HepG2 (cell line): Measurements from ENCODE around the gene CDC34. TPM values are rescaled to one million over a fixed set of nuclear protein-coding genes. Genes with fewer than 3 reads are reported as not detected.
A peak's percentile ranks its signal among the peaks of the same experiment; 100 is the strongest.

Source experiments
- ARID2 ChIP-seq: sonication (generic); formaldehyde crosslinking; IDR thresholded peaks from 2 replicates; pipeline ENCODE4 v1.8.1; 2022; ENCODE audit warnings: mild to moderate bottlenecking, missing genetic modification reagents, borderline replicate concordance
- CAMTA2 ChIP-seq: sonication (generic); formaldehyde crosslinking; IDR thresholded peaks from 2 replicates; pipeline ENCODE4 v1.4.0; 2020; ENCODE audit warnings: mild to moderate bottlenecking, missing genetic modification reagents, borderline replicate concordance
- CC2D1A ChIP-seq: sonication (generic); formaldehyde crosslinking; IDR thresholded peaks from 2 replicates; pipeline ENCODE4 v1.8.1; 2023; ENCODE audit warnings: mild to moderate bottlenecking, missing genetic modification reagents
- FOXO1 ChIP-seq: sonication (generic); formaldehyde crosslinking; IDR thresholded peaks from 2 replicates; pipeline ENCODE4 v1.4.0; 2020; ENCODE audit warnings: missing genetic modification reagents
- GATAD1 ChIP-seq: IDR thresholded peaks from 2 replicates; pipeline ENCODE4 v1.6.1; 2016; ENCODE audit warnings: missing genetic modification reagents, missing compliant biosample characterization
- HNRNPK ChIP-seq: fragments of 200-400 bp; formaldehyde crosslinking; IDR thresholded peaks from 2 replicates; pipeline ENCODE4 v1.6.1; 2018; ENCODE audit warnings: low read length, low read depth, moderate library complexity, mild to moderate bottlenecking; ENCODE audit not compliant: poor library complexity, severe bottlenecking
- MAFK ChIP-seq, 2 experiments: IDR thresholded peaks in 1 of 2; conservative IDR thresholded peaks in 1 of 2; 2 replicates each; pipeline ENCODE4 v1.6.1; 2011; ENCODE audit warnings: improper control_type of control experiment in 2 of 2, low read length in 2 of 2
- POLR2AphosphoS5 ChIP-seq: IDR thresholded peaks from 2 replicates; pipeline ENCODE4 v1.6.1; 2012; ENCODE audit warnings: low read depth, low read length
- SOX13 ChIP-seq, 3 experiments: fragments of 450-650 bp in 1 of 3; sonication (generic) in 1 of 3; formaldehyde crosslinking in 1 of 3; IDR thresholded peaks in 2 of 3; conservative IDR thresholded peaks in 1 of 3; 2 replicates each; pipeline versions ENCODE4 v1.5.0 to v1.6.1; 2016 to 2020; ENCODE audit warnings: antibody characterized with exemption in 1 of 3, mild to moderate bottlenecking in 1 of 3, missing compliant biosample characterization in 1 of 3, missing genetic modification reagents in 1 of 3, moderate library complexity in 1 of 3
- ZNF124 ChIP-seq: sonication (generic); formaldehyde crosslinking; IDR thresholded peaks from 2 replicates; pipeline ENCODE4 v1.4.0; 2020; ENCODE audit warnings: missing genetic modification reagents
- ZNF160 ChIP-seq: sonication (generic); formaldehyde crosslinking; IDR thresholded peaks from 2 replicates; pipeline ENCODE4 v1.8.0; 2022; ENCODE audit warnings: mild to moderate bottlenecking, inconsistent platforms, missing genetic modification reagents
- ZNF256 ChIP-seq: sonication (generic); formaldehyde crosslinking; conservative IDR thresholded peaks from 2 replicates; pipeline ENCODE4 v1.4.0; 2020; ENCODE audit warnings: missing genetic modification reagents
- ZNF431 ChIP-seq: sonication (generic); formaldehyde crosslinking; IDR thresholded peaks from 2 replicates; pipeline ENCODE4 v1.9.0; 2022; ENCODE audit warnings: missing genetic modification reagents, low read depth, mild to moderate bottlenecking, borderline replicate concordance
- ZNF605 ChIP-seq: sonication (generic); formaldehyde crosslinking; IDR thresholded peaks from 2 replicates; pipeline ENCODE4 v1.8.0; 2022; ENCODE audit warnings: mild to moderate bottlenecking, missing genetic modification reagents
- ZNF83 ChIP-seq: sonication (generic); formaldehyde crosslinking; IDR thresholded peaks from 2 replicates; pipeline ENCODE4 v1.4.0; 2020; ENCODE audit warnings: missing genetic modification reagents, mild to moderate bottlenecking, borderline replicate concordance
- polyA plus RNA-seq, 8 experiments: library from polyadenylated mRNA; depleted of rRNA in 3 of 8; stranded (reverse) in 7 of 8; unstranded in 1 of 8; fragments of >200 nt; fragmentation: Illumina TruSeq in 4 of 8; extraction: Trizol in 4 of 8; gene quantifications; 2 replicates each; pipeline versions ENCODE4 v1.2.1 to v1.2.3, GENCODE V29; 2011 to 2016; ENCODE audit warnings: low read depth in 4 of 8, missing spikeins in 1 of 8, mixed read lengths in 1 of 8; ENCODE audit not compliant: insufficient read depth in 1 of 8
- total RNA-seq, 5 experiments: library from RNA; depleted of rRNA; stranded (reverse); fragments of >200 nt; fragmentation: Illumina TruSeq; extraction: Trizol; gene quantifications; 2 replicates each; pipeline ENCODE4 v1.2.3, GENCODE V29; 2016; ENCODE audit warnings: low read depth in 1 of 5
- TF ChIP-seq, protein P1 (sequence below): sonication (generic); formaldehyde crosslinking; IDR thresholded peaks from 2 replicates; pipeline ENCODE4 v1.4.0; 2020; ENCODE audit warnings: missing genetic modification reagents, borderline replicate concordance
- TF ChIP-seq, protein P2 (sequence below): sonication (generic); formaldehyde crosslinking; IDR thresholded peaks from 2 replicates; pipeline ENCODE4 v1.9.0; 2021; ENCODE audit warnings: missing genetic modification reagents, borderline replicate concordance
- TF ChIP-seq, protein P3 (sequence below): IDR thresholded peaks from 2 replicates; pipeline ENCODE4 v1.6.1; 2016; ENCODE audit warnings: mild to moderate bottlenecking
- TF ChIP-seq, protein P4 (sequence below): sonication (generic); formaldehyde crosslinking; IDR thresholded peaks from 2 replicates; pipeline ENCODE4 v1.4.0; 2020; ENCODE audit warnings: mild to moderate bottlenecking, missing genetic modification reagents

Gene CDC34
- total and polyA plus RNA-seq, 2 of the 13 experiments (the other 11 are each of a cell fraction or from before 2014, with no cell fraction given): 138 to 150 TPM

DNA sequence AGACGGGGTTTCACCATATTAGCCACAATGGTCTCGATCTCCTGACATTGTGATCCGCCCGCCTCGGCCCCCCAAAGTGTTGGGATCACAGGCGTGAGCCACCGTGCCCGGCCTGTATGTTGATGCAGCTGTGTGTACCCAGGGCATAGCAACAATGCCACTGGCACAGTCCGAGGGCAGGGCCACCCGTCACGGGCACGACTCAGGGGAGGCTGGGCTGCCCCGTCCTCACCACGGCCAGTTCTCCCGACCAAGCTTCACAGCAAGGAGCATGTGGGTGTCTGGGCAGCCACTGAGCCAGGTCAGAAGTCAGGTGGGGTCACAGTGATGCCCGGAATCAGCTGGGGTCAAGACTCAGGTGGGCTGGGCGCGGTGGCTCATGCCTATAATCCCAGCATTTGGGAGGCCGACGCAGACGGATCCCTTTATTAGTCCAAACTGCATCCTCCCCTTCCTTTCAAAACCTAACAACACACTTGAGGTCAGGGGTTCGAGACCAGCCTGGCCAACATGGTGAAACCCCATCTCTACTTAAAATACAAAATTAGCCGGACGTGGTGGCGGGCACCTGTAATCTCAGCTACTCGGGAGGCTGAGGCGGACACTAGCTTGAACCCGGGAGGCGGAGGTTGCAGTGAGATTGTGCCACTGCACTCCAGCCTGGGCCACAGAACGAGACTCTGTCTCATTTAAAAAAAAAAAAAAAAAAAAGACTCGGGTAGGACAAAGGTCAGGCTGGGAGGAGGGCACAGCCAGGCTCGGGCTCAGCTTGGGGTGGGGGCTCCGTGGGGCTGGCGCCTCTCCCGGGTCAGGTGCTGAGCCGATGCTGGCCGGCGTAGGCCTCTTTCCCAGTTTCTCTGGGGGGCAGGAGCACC lies 1.2 kb upstream of the CDC34 start (continued):
- no peak for TF ChIP-seq GATAD1
- TF ChIP-seq CC2D1A (CRISPR knock-in tag): 0 out of 2 replicates have a peak, but pooled peaks have one; percentile 68
- TF ChIP-seq, protein P1, sequence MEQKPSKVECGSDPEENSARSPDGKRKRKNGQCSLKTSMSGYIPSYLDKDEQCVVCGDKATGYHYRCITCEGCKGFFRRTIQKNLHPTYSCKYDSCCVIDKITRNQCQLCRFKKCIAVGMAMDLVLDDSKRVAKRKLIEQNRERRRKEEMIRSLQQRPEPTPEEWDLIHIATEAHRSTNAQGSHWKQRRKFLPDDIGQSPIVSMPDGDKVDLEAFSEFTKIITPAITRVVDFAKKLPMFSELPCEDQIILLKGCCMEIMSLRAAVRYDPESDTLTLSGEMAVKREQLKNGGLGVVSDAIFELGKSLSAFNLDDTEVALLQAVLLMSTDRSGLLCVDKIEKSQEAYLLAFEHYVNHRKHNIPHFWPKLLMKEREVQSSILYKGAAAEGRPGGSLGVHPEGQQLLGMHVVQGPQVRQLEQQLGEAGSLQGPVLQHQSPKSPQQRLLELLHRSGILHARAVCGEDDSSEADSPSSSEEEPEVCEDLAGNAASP (CRISPR knock-in tag): no peak; the same call in 1 of the 2 replicates
- TF ChIP-seq CAMTA2: no peak
- 0 out of 2 replicates have a peak, but pooled peaks have one; percentile 37 for TF ChIP-seq ZNF256 (CRISPR knock-in tag)
- TF ChIP-seq ZNF124 (CRISPR knock-in tag): no peak
- TF ChIP-seq POLR2AphosphoS5: peak; percentile 37; the same call in 1 of the 2 replicates
- TF ChIP-seq ARID2 (CRISPR knock-in tag): no peak
- no peak for TF ChIP-seq MAFK (conservative IDR thresholded peaks at IDR 0.05 in 1 of 2, IDR thresholded peaks at IDR 0.05 in 1 of 2; ENCODE audit: low read length in 2 of 2)
- TF ChIP-seq, protein P2, sequence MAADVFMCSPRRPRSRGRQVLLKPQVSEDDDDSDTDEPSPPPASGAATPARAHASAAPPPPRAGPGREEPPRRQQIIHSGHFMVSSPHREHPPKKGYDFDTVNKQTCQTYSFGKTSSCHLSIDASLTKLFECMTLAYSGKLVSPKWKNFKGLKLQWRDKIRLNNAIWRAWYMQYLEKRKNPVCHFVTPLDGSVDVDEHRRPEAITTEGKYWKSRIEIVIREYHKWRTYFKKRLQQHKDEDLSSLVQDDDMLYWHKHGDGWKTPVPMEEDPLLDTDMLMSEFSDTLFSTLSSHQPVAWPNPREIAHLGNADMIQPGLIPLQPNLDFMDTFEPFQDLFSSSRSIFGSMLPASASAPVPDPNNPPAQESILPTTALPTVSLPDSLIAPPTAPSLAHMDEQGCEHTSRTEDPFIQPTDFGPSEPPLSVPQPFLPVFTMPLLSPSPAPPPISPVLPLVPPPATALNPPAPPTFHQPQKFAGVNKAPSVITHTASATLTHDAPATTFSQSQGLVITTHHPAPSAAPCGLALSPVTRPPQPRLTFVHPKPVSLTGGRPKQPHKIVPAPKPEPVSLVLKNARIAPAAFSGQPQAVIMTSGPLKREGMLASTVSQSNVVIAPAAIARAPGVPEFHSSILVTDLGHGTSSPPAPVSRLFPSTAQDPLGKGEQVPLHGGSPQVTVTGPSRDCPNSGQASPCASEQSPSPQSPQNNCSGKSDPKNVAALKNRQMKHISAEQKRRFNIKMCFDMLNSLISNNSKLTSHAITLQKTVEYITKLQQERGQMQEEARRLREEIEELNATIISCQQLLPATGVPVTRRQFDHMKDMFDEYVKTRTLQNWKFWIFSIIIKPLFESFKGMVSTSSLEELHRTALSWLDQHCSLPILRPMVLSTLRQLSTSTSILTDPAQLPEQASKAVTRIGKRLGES (CRISPR knock-in tag): no peak
- 0 out of 2 replicates have a peak, but pooled peaks have one; percentile 41 for TF ChIP-seq ZNF83 (CRISPR knock-in tag)
- no peak for TF ChIP-seq FOXO1 (CRISPR knock-in tag)
- no peak for TF ChIP-seq HNRNPK
- TF ChIP-seq SOX13 (IDR thresholded peaks at IDR 0.05): no peak
- TF ChIP-seq SOX13 (CRISPR knock-in tag; conservative IDR thresholded peaks at IDR 0.05 in 1 of 2, IDR thresholded peaks at IDR 0.05 in 1 of 2): peak in 1 of 2 experiments; percentile 13; a peak in 1 of 4 replicates
- TF ChIP-seq ZNF431: no peak
- TF ChIP-seq, protein P3, sequence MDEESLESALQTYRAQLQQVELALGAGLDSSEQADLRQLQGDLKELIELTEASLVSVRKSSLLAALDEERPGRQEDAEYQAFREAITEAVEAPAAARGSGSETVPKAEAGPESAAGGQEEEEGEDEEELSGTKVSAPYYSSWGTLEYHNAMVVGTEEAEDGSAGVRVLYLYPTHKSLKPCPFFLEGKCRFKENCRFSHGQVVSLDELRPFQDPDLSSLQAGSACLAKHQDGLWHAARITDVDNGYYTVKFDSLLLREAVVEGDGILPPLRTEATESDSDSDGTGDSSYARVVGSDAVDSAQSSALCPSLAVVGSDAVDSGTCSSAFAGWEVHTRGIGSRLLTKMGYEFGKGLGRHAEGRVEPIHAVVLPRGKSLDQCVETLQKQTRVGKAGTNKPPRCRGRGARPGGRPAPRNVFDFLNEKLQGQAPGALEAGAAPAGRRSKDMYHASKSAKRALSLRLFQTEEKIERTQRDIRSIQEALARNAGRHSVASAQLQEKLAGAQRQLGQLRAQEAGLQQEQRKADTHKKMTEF (CRISPR knock-in tag): peak; percentile 40; the same call in 1 of the 2 replicates
- no peak for TF ChIP-seq ZNF160 (CRISPR knock-in tag)
- TF ChIP-seq ZNF605: no peak
- TF ChIP-seq, protein P4, sequence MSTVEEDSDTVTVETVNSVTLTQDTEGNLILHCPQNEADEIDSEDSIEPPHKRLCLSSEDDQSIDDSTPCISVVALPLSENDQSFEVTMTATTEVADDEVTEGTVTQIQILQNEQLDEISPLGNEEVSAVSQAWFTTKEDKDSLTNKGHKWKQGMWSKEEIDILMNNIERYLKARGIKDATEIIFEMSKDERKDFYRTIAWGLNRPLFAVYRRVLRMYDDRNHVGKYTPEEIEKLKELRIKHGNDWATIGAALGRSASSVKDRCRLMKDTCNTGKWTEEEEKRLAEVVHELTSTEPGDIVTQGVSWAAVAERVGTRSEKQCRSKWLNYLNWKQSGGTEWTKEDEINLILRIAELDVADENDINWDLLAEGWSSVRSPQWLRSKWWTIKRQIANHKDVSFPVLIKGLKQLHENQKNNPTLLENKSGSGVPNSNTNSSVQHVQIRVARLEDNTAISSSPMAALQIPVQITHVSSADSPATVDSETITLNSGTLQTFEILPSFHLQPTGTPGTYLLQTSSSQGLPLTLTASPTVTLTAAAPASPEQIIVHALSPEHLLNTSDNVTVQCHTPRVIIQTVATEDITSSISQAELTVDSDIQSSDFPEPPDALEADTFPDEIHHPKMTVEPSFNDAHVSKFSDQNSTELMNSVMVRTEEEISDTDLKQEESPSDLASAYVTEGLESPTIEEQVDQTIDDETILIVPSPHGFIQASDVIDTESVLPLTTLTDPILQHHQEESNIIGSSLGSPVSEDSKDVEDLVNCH (CRISPR knock-in tag): no peak; the same call in 1 of the 2 replicates
